GM12864 (cell line): ENCODE data around the gene GIMAP6.
A peak's percentile ranks its signal among the peaks of the same experiment; 100 is the strongest.

Source experiments
- DNase-seq: peaks from one replicate; pipeline ENCODE4 v3.0.0-alpha.2; 2011; ENCODE audit warnings: low read depth
- H3K4me3 ChIP-seq: 2 replicates; pipeline ENCODE4 v1.5.1; 2011; ENCODE audit warnings: mild to moderate bottlenecking, low read depth, low read length, control low read depth
- CTCF ChIP-seq: IDR thresholded peaks from 2 replicates; pipeline ENCODE4 v1.5.1; 2011; ENCODE audit warnings: low read depth, mild to moderate bottlenecking, moderate library complexity, low read length, control low read depth, inconsistent platforms; ENCODE audit errors: missing control alignments

GIMAP6 gene

GRCh38 chr7:150633926-150634325, 1.7 kb upstream of the GIMAP6 start:
- no peak overlapping the region for H3K4me3 ChIP-seq
- no peak for TF ChIP-seq CTCF
- no peak for DNase-seq

- TF ChIP-seq CTCF: no peak
- no peak for DNase-seq
- peak overlapping the region; percentile 67 for H3K4me3 ChIP-seq
Observed at GRCh38 chr7:150631084-150631826, 930 bp downstream of the GIMAP6 start.

GRCh38 chr7:150629347-150629746, 2.8 kb downstream of the GIMAP6 start:
- no peak for DNase-seq
- H3K4me3 ChIP-seq: no peak overlapping the region
- TF ChIP-seq CTCF: no peak

GRCh38 chr7:150627959-150628358, 4.2 kb downstream of the GIMAP6 start:
- H3K4me3 ChIP-seq: no peak overlapping the region
- TF ChIP-seq CTCF: no peak
- DNase-seq: no peak

- no peak for TF ChIP-seq CTCF
- no peak overlapping the region for H3K4me3 ChIP-seq
- no peak for DNase-seq
Observed at GRCh38 chr7:150626696-150627095, 5.5 kb downstream of the GIMAP6 start.

GRCh38 chr7:150621376-150621775, 10.8 kb downstream of the GIMAP6 start:
- no peak for TF ChIP-seq CTCF
- no peak for DNase-seq
- no peak overlapping the region; the same call in 1 of the 2 replicates for H3K4me3 ChIP-seq
